GM12878 (cell line): ENCODE data around the gene C2. TPM values are rescaled to one million over a fixed set of nuclear protein-coding genes. Genes with fewer than 3 reads are reported as not detected.
A peak's percentile ranks its signal among the peaks of the same experiment; 100 is the strongest.

Experiments
- ATAC-seq: fragments of 200-7000 bp; cut with Tn5 transposase; 3 replicates; pipeline ENCODE4 v1.9.1; 2020; ENCODE audit warnings: mild to moderate bottlenecking, moderate library complexity
- BruUV-seq: library from RNA; stranded (reverse); fragments of 400-500 nt; replicated peaks from 2 replicates; lab custom pipeline; 2021; lab: Mats Ljungman, UMichigan
- CTCF ChIA-PET: fragments of 300-600 bp; sonication (Branson Sonifier 250); formaldehyde crosslinking; extraction: SDS; loops from one replicate; lab custom pipeline; 2021; ENCODE audit warnings: inconsistent platforms; lab: Yijun Ruan, JAX
- POLR2A ChIA-PET: fragments of 350-600 bp; formaldehyde crosslinking; extraction: SDS; loops from one replicate; lab custom pipeline; 2021; ENCODE audit warnings: inconsistent platforms; lab: Charles Lee
- RAD21 ChIA-PET: fragments of 300-600 bp; sonication (Branson Sonifier 250); formaldehyde crosslinking; loops from one replicate; lab custom pipeline; 2023; ENCODE audit warnings: antibody characterized with exemption; ENCODE audit not compliant: unreplicated experiment; lab: Charles Lee
- SMC1A ChIA-PET: fragments of 300-600 bp; sonication (Branson Sonifier 250); formaldehyde crosslinking; loops from one replicate; lab custom pipeline; 2023; ENCODE audit not compliant: unreplicated experiment, uncharacterized antibody; lab: Charles Lee
- DNase-seq: peaks from one replicate; pipeline ENCODE4 v3.0.0-alpha.2; 2011; ENCODE audit warnings: low read depth, low spot score
- FAIRE-seq: peaks from 3 replicates; lab custom pipeline; 2011; peaks lifted over from hg19 to GRCh38; lab: Jason Lieb, UNC
- H2AFZ ChIP-seq: 2 replicates; pipeline ENCODE4 v1.6.0; 2011; ENCODE audit warnings: low read depth, low read length, control low read depth; ENCODE audit not compliant: control insufficient read depth
- H3K27ac ChIP-seq: 2 replicates; pipeline ENCODE4 v1.5.1; 2011; ENCODE audit warnings: control low read depth; ENCODE audit not compliant: control insufficient read depth, insufficient read depth
- H3K27me3 ChIP-seq, 2 experiments: replicated peaks in 1 of 2; 2 replicates each; pipeline versions ENCODE4 v1.6.0 to v1.6.1; 2011; ENCODE audit warnings: low read length in 1 of 2; ENCODE audit not compliant: control insufficient read depth in 2 of 2, insufficient read depth in 2 of 2
- H3K36me3 ChIP-seq, 2 experiments: 2 replicates each; pipeline ENCODE4 v1.5.1; 2011; ENCODE audit warnings: low read length in 1 of 2; ENCODE audit not compliant: control insufficient read depth in 2 of 2, insufficient read depth in 2 of 2
- H3K4me1 ChIP-seq: 2 replicates; pipeline ENCODE4 v1.6.1; 2011; ENCODE audit warnings: mild to moderate bottlenecking, low read length, moderate library complexity, mixed read lengths; ENCODE audit not compliant: control insufficient read depth, insufficient read depth
- H3K4me2 ChIP-seq: 2 replicates; pipeline ENCODE4 v1.6.0; 2011; ENCODE audit warnings: control low read depth; ENCODE audit not compliant: control insufficient read depth, insufficient read depth
- H3K4me3 ChIP-seq: fragments of 200-600 bp; sonication (generic); 2 replicates; pipeline ENCODE4 v1.5.1; 2016
- H3K79me2 ChIP-seq: 2 replicates; pipeline ENCODE4 v1.6.0; 2011; ENCODE audit warnings: low read length; ENCODE audit not compliant: control insufficient read depth, insufficient read depth
- H3K9ac ChIP-seq: 2 replicates; pipeline ENCODE4 v1.8.0; 2011; ENCODE audit warnings: low read length, control low read depth, mixed read lengths; ENCODE audit not compliant: control insufficient read depth, insufficient read depth
- H3K9me3 ChIP-seq: replicated peaks from 3 replicates; pipeline ENCODE4 v1.5.1; 2011; ENCODE audit warnings: mild to moderate bottlenecking, low read length; ENCODE audit not compliant: control insufficient read depth, insufficient read depth
- H4K20me1 ChIP-seq: 2 replicates; pipeline ENCODE4 v1.6.0; 2011; ENCODE audit not compliant: control insufficient read depth, insufficient read depth
- BCL3 ChIP-seq: IDR thresholded peaks from 2 replicates; pipeline ENCODE4 v1.6.1; 2011; ENCODE audit warnings: borderline replicate concordance, low read depth, mild to moderate bottlenecking, moderate library complexity, low read length; ENCODE audit not compliant: insufficient read depth, poor library complexity, severe bottlenecking
- DPF2 ChIP-seq: fragments of 450-650 bp; IDR thresholded peaks from 2 replicates; pipeline ENCODE4 v1.6.1; 2017; ENCODE audit warnings: mild to moderate bottlenecking
- MYB ChIP-seq: fragments of 150-350 bp; IDR thresholded peaks from 2 replicates; pipeline ENCODE4 v1.6.1; 2014; ENCODE audit warnings: mild to moderate bottlenecking, low read depth, low read length, borderline replicate concordance
- PBX3 ChIP-seq: IDR thresholded peaks from 2 replicates; pipeline ENCODE4 v1.6.1; 2011; ENCODE audit warnings: mild to moderate bottlenecking, low read depth, low read length, moderate library complexity; ENCODE audit not compliant: insufficient replicate concordance
- POLR2A ChIP-seq: IDR thresholded peaks from 2 replicates; pipeline ENCODE4 v1.6.1; 2011; ENCODE audit warnings: low read depth, mild to moderate bottlenecking, low read length
- SMAD5 ChIP-seq: IDR thresholded peaks from 2 replicates; pipeline ENCODE4 v1.6.1; 2016; ENCODE audit warnings: antibody characterized with exemption, low read depth
- WGBS: methylation state at CpG from one replicate; pipeline ENCODE4 v1.1.6; 2016; ENCODE audit warnings: low lambda C conversion rate; ENCODE audit not compliant: insufficient replicate concordance, insufficient coverage; ENCODE audit errors: missing lambda C conversion rate; 5-methylcytosine and 5-hydroxymethylcytosine counted together
- in situ Hi-C: fragments of 300-500 bp; cut with MboI; formaldehyde crosslinking; loops from 9 replicates; pipeline ENCODE4 v1.14.3; 2018; ENCODE audit warnings: mixed read lengths
- intact Hi-C: fragments of 100-400 bp; cut with micrococcal nuclease; formaldehyde crosslinking; loops from one replicate; pipeline ENCODE4 v1.14.2; 2022; ENCODE audit not compliant: unreplicated experiment
- polyA plus RNA-seq, 11 experiments: library from polyadenylated mRNA; depleted of rRNA in 4 of 11; unstranded in 6 of 11; stranded (reverse) in 5 of 11; fragments of >200 nt; fragmentation: Nextera tagmentation in 4 of 11; fragmentation: Illumina TruSeq in 1 of 11; extraction: Ambion mirVana in 4 of 11; extraction: Trizol in 1 of 11; gene quantifications; 1 replicate in 1 of 11; 2 replicates in 10 of 11; pipeline versions ENCODE4 v1.2.1 to v1.2.3, GENCODE V29; 2011 to 2016; ENCODE audit warnings: inconsistent platforms in 2 of 11, missing spikeins in 2 of 11, low read depth in 1 of 11
- total RNA-seq, 4 experiments: library from RNA; depleted of rRNA in 3 of 4; stranded (reverse); fragments of >200 nt in 3 of 4; fragmentation: Illumina TruSeq in 1 of 4; extraction: Trizol in 1 of 4; gene quantifications; 2 replicates each; pipeline versions ENCODE4 v1.2.1 to v1.2.3, GENCODE V29; 2013 to 2021

C2 gene
- total and polyA plus RNA-seq, 10 of the 15 experiments (the other 5 are each of a cell fraction or from before 2014, with no cell fraction given) = 0.06 to 0.97 (median 0.21) TPM; not detected in 5

DNA sequence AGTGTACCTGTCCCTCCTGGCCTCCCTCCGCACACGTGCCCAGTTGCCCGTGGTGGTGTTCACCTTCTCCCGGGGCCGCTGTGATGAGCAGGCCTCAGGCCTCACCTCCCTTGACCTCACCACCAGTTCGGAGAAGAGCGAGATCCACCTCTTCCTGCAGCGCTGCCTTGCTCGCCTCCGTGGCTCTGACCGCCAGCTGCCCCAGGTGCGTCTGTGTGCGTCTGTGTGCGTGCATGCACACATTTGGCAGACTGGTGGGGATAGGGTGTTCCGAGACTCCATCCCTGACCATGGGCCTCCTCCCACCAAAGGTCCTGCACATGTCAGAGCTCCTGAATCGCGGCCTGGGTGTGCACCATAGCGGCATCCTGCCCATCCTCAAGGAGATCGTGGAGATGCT, 36.4 kb downstream of the C2 start:
- no peak for ATAC-seq
- Histone ChIP-seq H4K20me1 (no peaks in the 10 kb centered on the region), H3K27me3 (no peaks in the 10 kb centered on the region)
- ChIA-PET SMC1A (no interaction called here), POLR2A (no interaction called here)
- intact Hi-C loops = no loop called here
- TF ChIP-seq PBX3 (no peak), BCL3 (peak; percentile 65), DPF2 (no peak)
- TF ChIP-seq, all 136 proteins: peak for 1
- FAIRE-seq (no peak), DNase-seq (no peak)
- Histone ChIP-seq H3K4me2 (no peak overlapping the region), H3K9me3 (no peaks in the 10 kb centered on the region), H3K36me3 (peaks cover 25% of the 10 kb centered on the region in 2 experiments), H3K27ac (no peak overlapping the region), H3K9ac (no peak overlapping the region), H3K79me2 (peaks cover 15% of the 10 kb centered on the region), H2AFZ (no peak overlapping the region), H3K4me3 (no peak overlapping the region), H3K4me1 (peaks cover 11% of the 10 kb centered on the region)
- ChIA-PET CTCF (no interaction called here), RAD21 (no interaction called here)
- no TSS peak for BruUV-seq
- 96% methylated on average over 19 of the region's 19 CpGs for WGBS
- in situ Hi-C loops = no loop called here

DNA sequence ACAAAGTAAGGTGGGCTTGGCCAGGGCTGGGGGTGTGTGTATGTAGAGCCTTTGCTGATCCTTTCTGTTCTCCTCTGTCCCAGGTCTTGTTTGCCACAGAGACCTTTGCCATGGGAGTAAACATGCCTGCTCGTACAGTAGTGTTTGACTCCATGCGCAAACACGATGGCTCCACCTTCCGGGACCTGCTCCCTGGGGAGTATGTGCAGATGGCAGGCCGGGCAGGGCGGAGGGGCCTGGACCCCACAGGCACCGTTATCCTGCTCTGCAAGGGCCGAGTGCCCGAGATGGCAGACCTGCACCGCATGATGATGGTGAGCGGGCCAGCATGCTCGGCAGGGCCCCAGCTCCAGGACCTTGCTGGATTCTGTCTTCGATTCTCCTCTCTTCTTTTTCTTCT, 38.2 kb downstream of the C2 start:
- 89% methylated on average over 13 of the region's 13 CpGs for WGBS
- RAD21 ChIA-PET = no interaction called here
- Histone ChIP-seq H3K36me3 (peaks cover 26 to 29% of the 10 kb centered on the region in 2 experiments), H2AFZ (no peak overlapping the region), H3K4me2 (no peak overlapping the region)
- intact Hi-C loops = no loop called here
- TF ChIP-seq SMAD5 = no peak
- TF ChIP-seq MYB = no peak
- TF ChIP-seq POLR2A = 0 out of 2 replicates have a peak, but pooled peaks have one; percentile 25
- TF ChIP-seq, all 136 proteins: peak for 1
- BruUV-seq = no TSS peak
- no peak for DNase-seq
- H3K27me3 ChIP-seq = no peaks in the 10 kb centered on the region
- peaks cover 3% of the 10 kb centered on the region for H3K79me2 ChIP-seq
- POLR2A ChIA-PET = no interaction called here
- CTCF ChIA-PET = no interaction called here
- in situ Hi-C loops = no loop called here
- no peak overlapping the region for H3K9ac ChIP-seq
- no peaks in the 10 kb centered on the region for H3K9me3 ChIP-seq
- ATAC-seq = no peak
- FAIRE-seq = no peak
- no peaks in the 10 kb centered on the region for H4K20me1 ChIP-seq
- no peak overlapping the region for H3K4me3 ChIP-seq
- no peak overlapping the region for H3K27ac ChIP-seq
- SMC1A ChIA-PET = interaction anchor here (0.6 kb wide), 2 partner anchors 327 to 391 kb away, joined by 3 read pairs; no protein-coding TSS in a partner anchor
- H3K4me1 ChIP-seq = peaks cover 5% of the 10 kb centered on the region; the same call in 1 of the 2 replicates
